Sigmoid colon (tissue), 4 donors: ENCODE measurements around the gene MRPL20.
"Not testable (repeated sequence)": the region's sequence is repeated elsewhere in the genome, so short reads cannot be mapped to it uniquely, and the experiment has no call there.

Experiments used
- CTCF ChIP-seq, 4 experiments: fragments of 450-650 bp in 3 of 4; fragments of 200-600 bp in 1 of 4; IDR thresholded peaks; one replicate each; pipeline ENCODE4 v1.5.1; 2016 to 2019; ENCODE audit warnings: antibody characterized with exemption in 4 of 4, mild to moderate bottlenecking in 3 of 4, moderate library complexity in 2 of 4
- EP300 ChIP-seq, 4 donors: sonication (generic); formaldehyde crosslinking; IDR thresholded peaks; one replicate each; pipeline ENCODE4 v1.6.1; 2017; ENCODE audit warnings: antibody characterized with exemption in 4 of 4
- POLR2A ChIP-seq, 2 donors: fragments of 450-650 bp; IDR thresholded peaks; one replicate each; pipeline ENCODE4 v1.6.1; 2016; ENCODE audit warnings: antibody characterized with exemption in 2 of 2, mild to moderate bottlenecking in 2 of 2, moderate library complexity in 2 of 2
- POLR2AphosphoS5 ChIP-seq, 4 donors: sonication (generic); formaldehyde crosslinking; IDR thresholded peaks; one replicate each; pipeline ENCODE4 v1.6.1; 2017; ENCODE audit warnings: antibody characterized with exemption in 4 of 4

DNA sequence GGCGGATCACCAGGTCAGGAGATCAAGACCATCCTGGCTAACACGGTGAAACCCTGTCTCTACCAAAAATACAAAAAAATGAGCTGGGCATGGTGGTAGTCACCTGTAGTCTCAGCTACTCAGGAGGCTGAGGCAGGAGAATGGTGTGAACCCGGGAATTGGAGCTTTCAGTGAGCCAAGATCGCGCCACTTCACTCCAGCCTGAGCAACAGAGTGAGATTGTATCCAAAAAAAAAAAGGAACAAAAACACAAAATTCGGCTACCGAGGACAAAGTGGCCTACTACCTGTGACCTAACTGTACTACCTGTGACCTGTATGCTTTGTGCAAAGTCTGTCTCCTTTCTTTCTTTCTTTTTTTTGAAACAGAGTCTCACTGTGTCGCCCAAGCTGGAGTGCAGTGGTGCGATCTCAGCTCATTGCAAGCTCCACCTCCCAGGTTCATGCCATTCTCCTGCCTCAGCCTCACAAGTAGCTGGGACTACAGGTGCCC lies 4.1 kb downstream of the MRPL20 start:
- not testable (repeated sequence) for TF ChIP-seq CTCF, POLR2A, POLR2AphosphoS5, EP300 (IDR thresholded peaks at IDR 0.05)
